HCT116 (cell line): ENCODE measurements around the gene RAP1A. TPM values are rescaled to one million over a fixed set of nuclear protein-coding genes. Genes with fewer than 3 reads are reported as not detected.

ENCODE experiments used
- ATAC-seq: fragments of 200-7000 bp; cut with Tn5 transposase; 2 replicates; pipeline ENCODE4 v1.9.1; 2020; ENCODE audit warnings: mild to moderate bottlenecking, moderate library complexity
- BruUV-seq: library from RNA; stranded (reverse); fragments of 400-500 nt; replicated peaks from 2 replicates; lab custom pipeline; 2021; lab: Mats Ljungman, UMichigan
- CTCF ChIA-PET: fragments of 300-600 bp; sonication (Branson Sonifier 250); formaldehyde crosslinking; loops from one replicate; lab custom pipeline; 2021; ENCODE audit warnings: antibody characterized with exemption; lab: Charles Lee
- POLR2A ChIA-PET: fragments of 300-600, 350-600 bp; sonication (Branson Sonifier 250); formaldehyde crosslinking; loops from one replicate; lab custom pipeline; 2021; ENCODE audit warnings: antibody characterized with exemption; lab: Charles Lee
- RAD21 ChIA-PET, 2 experiments: fragments of 300-600 bp; sonication (Branson Sonifier 250); formaldehyde crosslinking; loops; one replicate each; lab custom pipeline; 2023; ENCODE audit warnings: low total read pairs in 2 of 2; ENCODE audit not compliant: uncharacterized antibody in 2 of 2, unreplicated experiment in 2 of 2, low non-redundant PET in 1 of 2; lab: Charles Lee
- DNase-seq: peaks from one replicate; pipeline ENCODE4 v3.0.0-alpha.2; 2010; ENCODE audit warnings: low read depth, low spot score
- H2AFZ ChIP-seq: fragments of 200-600 bp; shearing (Covaris generic), sonication (generic); 2 replicates; pipeline ENCODE4 v1.6.1; 2017; ENCODE audit warnings: low read depth, mixed run types, mixed read lengths, antibody characterized with exemption, low read length; ENCODE audit not compliant: poor library complexity, severe bottlenecking
- H3K27ac ChIP-seq: 2 replicates; pipeline ENCODE4 v1.5.1; 2012; ENCODE audit warnings: low read depth, low read length
- H3K27me3 ChIP-seq: fragments of 200-600 bp; sonication (generic); 2 replicates; pipeline ENCODE4 v1.6.1; 2016; ENCODE audit warnings: mixed run types, low read length, mixed read lengths; ENCODE audit not compliant: insufficient read depth
- H3K36me3 ChIP-seq, 2 experiments: fragments of 200-500 bp in 1 of 2; fragments of 200-600 bp in 1 of 2; sonication (Bioruptor generic) in 1 of 2; sonication (generic) in 1 of 2; 2 replicates each; pipeline versions ENCODE4 v1.5.1 to v1.6.1; 2014 to 2016; ENCODE audit warnings: low read length in 2 of 2, inconsistent platforms in 1 of 2, mixed read lengths in 1 of 2, mixed run types in 1 of 2; ENCODE audit not compliant: insufficient read depth in 2 of 2, control insufficient read depth in 1 of 2
- H3K4me1 ChIP-seq, 2 experiments: fragments of 200-600 bp in 1 of 2; sonication (generic) in 1 of 2; 2 replicates each; pipeline versions ENCODE4 v1.5.1 to v1.6.1; 2012 to 2017; ENCODE audit warnings: low read length in 2 of 2, inconsistent platforms in 1 of 2, mild to moderate bottlenecking in 1 of 2, mixed read lengths in 1 of 2, mixed run types in 1 of 2, moderate library complexity in 1 of 2; ENCODE audit not compliant: insufficient read depth in 2 of 2, control insufficient read depth in 1 of 2
- H3K4me2 ChIP-seq: fragments of 200-600 bp; sonication (generic); 2 replicates; pipeline ENCODE4 v1.6.1; 2017; ENCODE audit warnings: mixed run types, low read length, mixed read lengths
- H3K4me3 ChIP-seq, 2 experiments: fragments of 200-600 bp in 1 of 2; sonication (generic) in 1 of 2; replicated peaks in 1 of 2; 2 replicates each; pipeline ENCODE4 v1.5.1; 2011 to 2016; ENCODE audit warnings: low read length in 2 of 2, control low read depth in 1 of 2, low read depth in 1 of 2, mild to moderate bottlenecking in 1 of 2, mixed read lengths in 1 of 2, mixed run types in 1 of 2
- H3K79me2 ChIP-seq: fragments of 200-600 bp; sonication (generic); 2 replicates; pipeline ENCODE4 v1.6.1; 2017; ENCODE audit warnings: mild to moderate bottlenecking, mixed run types, low read length, moderate library complexity, mixed read lengths; ENCODE audit not compliant: insufficient read depth
- H3K9ac ChIP-seq: fragments of 200-600 bp; sonication (generic); 2 replicates; pipeline ENCODE4 v1.6.1; 2016; ENCODE audit warnings: low read length, mixed read lengths
- H3K9me2 ChIP-seq: fragments of 200-600 bp; sonication (generic), shearing (Covaris generic); 2 replicates; pipeline ENCODE4 v1.6.1; 2017; ENCODE audit warnings: mixed run types, mild to moderate bottlenecking, moderate library complexity; ENCODE audit not compliant: insufficient read depth
- H3K9me3 ChIP-seq, 2 experiments: fragments of 200-500 bp in 1 of 2; fragments of 200-600 bp in 1 of 2; sonication (Bioruptor generic) in 1 of 2; sonication (generic) in 1 of 2; 2 replicates each; pipeline ENCODE4 v1.6.1; 2014 to 2017; ENCODE audit warnings: low read length in 2 of 2, mixed read lengths in 2 of 2, inconsistent platforms in 1 of 2, low read depth in 1 of 2, mild to moderate bottlenecking in 1 of 2, mixed run types in 1 of 2, moderate library complexity in 1 of 2; ENCODE audit not compliant: control insufficient read depth in 1 of 2, insufficient read depth in 1 of 2
- H4K20me1 ChIP-seq: fragments of 200-600 bp; sonication (generic), shearing (Covaris generic); 2 replicates; pipeline ENCODE4 v1.6.1; 2017; ENCODE audit warnings: mixed run types, mild to moderate bottlenecking, moderate library complexity; ENCODE audit not compliant: insufficient read depth
- ATF3 ChIP-seq: IDR thresholded peaks from 2 replicates; pipeline ENCODE4 v1.6.1; 2012
- CBX3 ChIP-seq: IDR thresholded peaks from 2 replicates; pipeline ENCODE4 v1.6.1; 2012; ENCODE audit warnings: low read depth
- CEBPB ChIP-seq: IDR thresholded peaks from 2 replicates; pipeline ENCODE4 v1.6.1; 2012; ENCODE audit warnings: low read depth
- JUND ChIP-seq: IDR thresholded peaks from 2 replicates; pipeline ENCODE4 v1.6.1; 2012
- POLR2A ChIP-seq: IDR thresholded peaks from 2 replicates; pipeline ENCODE4 v1.7.0; 2011; ENCODE audit warnings: borderline replicate concordance; ENCODE audit not compliant: insufficient read depth, insufficient read length; ENCODE audit errors: extremely low read depth
- RAD21 ChIP-seq: IDR thresholded peaks from 2 replicates; pipeline ENCODE4 v1.6.1; 2012; ENCODE audit warnings: low read depth, mild to moderate bottlenecking
- SIN3A ChIP-seq: IDR thresholded peaks from 2 replicates; pipeline ENCODE4 v1.6.1; 2012; ENCODE audit warnings: low read depth
- SP1 ChIP-seq: IDR thresholded peaks from 2 replicates; pipeline ENCODE4 v1.6.1; 2012; ENCODE audit warnings: low read depth
- SRF ChIP-seq: IDR thresholded peaks from 2 replicates; pipeline ENCODE4 v1.6.1; 2012; ENCODE audit warnings: low read depth
- ZBTB33 ChIP-seq: IDR thresholded peaks from 2 replicates; pipeline ENCODE4 v1.6.1; 2011; ENCODE audit warnings: mild to moderate bottlenecking, low read length, moderate library complexity; ENCODE audit not compliant: insufficient replicate concordance; ENCODE audit errors: extremely low read depth
- ZFX ChIP-seq: fragments of 450-650 bp; IDR thresholded peaks from 2 replicates; pipeline ENCODE4 v1.6.1; 2017
- ZNF274 ChIP-seq: fragments of 200-500 bp; sonication (Bioruptor generic); IDR thresholded peaks from 2 replicates; pipeline ENCODE4 v1.6.1; 2014; ENCODE audit warnings: mild to moderate bottlenecking, low read depth, low read length, inconsistent platforms
- intact Hi-C: fragments of 100-400 bp; cut with micrococcal nuclease; formaldehyde crosslinking; loops from 2 replicates; pipeline ENCODE4 v1.10.0; 2022
- total RNA-seq: library from RNA; stranded (reverse); gene quantifications from one replicate; pipeline ENCODE4 v1.2.1, GENCODE V29; 2021; ENCODE audit not compliant: unreplicated experiment
- TF ChIP-seq, protein P1 (sequence below): IDR thresholded peaks from 2 replicates; pipeline ENCODE4 v1.6.1; 2012; ENCODE audit warnings: low read depth
- TF ChIP-seq, protein P2 (sequence below), 3 experiments: fragments of 200-600 bp in 1 of 3; sonication (generic) in 1 of 3; IDR thresholded peaks in 2 of 3; conservative IDR thresholded peaks in 1 of 3; 2 replicates each; pipeline ENCODE4 v1.5.1; 2012 to 2017; ENCODE audit warnings: low read depth in 2 of 3, low read length in 2 of 3, antibody characterized with exemption in 1 of 3, borderline replicate concordance in 1 of 3, control low read depth in 1 of 3, mild to moderate bottlenecking in 1 of 3, mixed read lengths in 1 of 3, mixed run types in 1 of 3, moderate library complexity in 1 of 3; ENCODE audit not compliant: insufficient read depth in 1 of 3

RAP1A gene
- total RNA-seq, 1 experiment from 2014 or later = 46.2 TPM

- no peak for ATAC-seq
- no TSS peak for BruUV-seq
- peaks cover 9 to 12% of the 10 kb centered on the region in 2 experiments for H3K4me1 ChIP-seq
- no peak overlapping the region for H2AFZ ChIP-seq
- ChIA-PET RAD21 (no interaction called here), CTCF (interaction anchor here (0.8 kb wide), 1 partner anchor 8 kb away, joined by 3 read pairs; no protein-coding TSS in a partner anchor), POLR2A (no interaction called here)
- TF ChIP-seq RAD21 (no peak), JUND (no peak), SIN3A (no peak), SP1 (no peak), CEBPB (no peak), CBX3 (no peak), ZFX (no peak), ATF3 (no peak), POLR2A (no peak), SRF (no peak)
- H3K27me3 ChIP-seq = no peaks in the 10 kb centered on the region
- H3K4me3 ChIP-seq = no peak overlapping the region
- no peak overlapping the region for H3K4me2 ChIP-seq
- H3K9me3 ChIP-seq = no peaks in the 10 kb centered on the region
- H3K9me2 ChIP-seq = no peaks in the 10 kb centered on the region
- intact Hi-C loops = no loop called here
- no peak for DNase-seq
- H3K36me3 ChIP-seq = peaks cover 3 to 16% of the 10 kb centered on the region in 2 experiments; a peak in 3 of 4 replicates
- no peak overlapping the region for H3K9ac ChIP-seq
- H3K79me2 ChIP-seq = no peaks in the 10 kb centered on the region
- no peak overlapping the region for H3K27ac ChIP-seq
- H4K20me1 ChIP-seq = no peaks in the 10 kb centered on the region
These were observed 87.3 kb downstream of the RAP1A start for GRCh38 chr1:111706921-111707320.

- ATAC-seq (no peak), DNase-seq (no peak)
- Histone ChIP-seq H3K4me1 (peaks cover 9 to 12% of the 10 kb centered on the region in 2 experiments), H3K9ac (no peak overlapping the region), H4K20me1 (no peaks in the 10 kb centered on the region), H3K9me3 (no peaks in the 10 kb centered on the region), H3K27me3 (no peaks in the 10 kb centered on the region), H3K36me3 (peaks cover 3 to 16% of the 10 kb centered on the region in 2 experiments; a peak in 3 of 4 replicates), H3K27ac (no peak overlapping the region), H3K4me3 (no peak overlapping the region), H3K4me2 (no peak overlapping the region), H3K79me2 (no peaks in the 10 kb centered on the region), H2AFZ (no peak overlapping the region), H3K9me2 (no peaks in the 10 kb centered on the region)
- ChIA-PET CTCF (no interaction called here), POLR2A (no interaction called here), RAD21 (no interaction called here)
- intact Hi-C loops = no loop called here
- BruUV-seq = no TSS peak
- no peak for TF ChIP-seq CBX3
- TF ChIP-seq, protein P1, sequence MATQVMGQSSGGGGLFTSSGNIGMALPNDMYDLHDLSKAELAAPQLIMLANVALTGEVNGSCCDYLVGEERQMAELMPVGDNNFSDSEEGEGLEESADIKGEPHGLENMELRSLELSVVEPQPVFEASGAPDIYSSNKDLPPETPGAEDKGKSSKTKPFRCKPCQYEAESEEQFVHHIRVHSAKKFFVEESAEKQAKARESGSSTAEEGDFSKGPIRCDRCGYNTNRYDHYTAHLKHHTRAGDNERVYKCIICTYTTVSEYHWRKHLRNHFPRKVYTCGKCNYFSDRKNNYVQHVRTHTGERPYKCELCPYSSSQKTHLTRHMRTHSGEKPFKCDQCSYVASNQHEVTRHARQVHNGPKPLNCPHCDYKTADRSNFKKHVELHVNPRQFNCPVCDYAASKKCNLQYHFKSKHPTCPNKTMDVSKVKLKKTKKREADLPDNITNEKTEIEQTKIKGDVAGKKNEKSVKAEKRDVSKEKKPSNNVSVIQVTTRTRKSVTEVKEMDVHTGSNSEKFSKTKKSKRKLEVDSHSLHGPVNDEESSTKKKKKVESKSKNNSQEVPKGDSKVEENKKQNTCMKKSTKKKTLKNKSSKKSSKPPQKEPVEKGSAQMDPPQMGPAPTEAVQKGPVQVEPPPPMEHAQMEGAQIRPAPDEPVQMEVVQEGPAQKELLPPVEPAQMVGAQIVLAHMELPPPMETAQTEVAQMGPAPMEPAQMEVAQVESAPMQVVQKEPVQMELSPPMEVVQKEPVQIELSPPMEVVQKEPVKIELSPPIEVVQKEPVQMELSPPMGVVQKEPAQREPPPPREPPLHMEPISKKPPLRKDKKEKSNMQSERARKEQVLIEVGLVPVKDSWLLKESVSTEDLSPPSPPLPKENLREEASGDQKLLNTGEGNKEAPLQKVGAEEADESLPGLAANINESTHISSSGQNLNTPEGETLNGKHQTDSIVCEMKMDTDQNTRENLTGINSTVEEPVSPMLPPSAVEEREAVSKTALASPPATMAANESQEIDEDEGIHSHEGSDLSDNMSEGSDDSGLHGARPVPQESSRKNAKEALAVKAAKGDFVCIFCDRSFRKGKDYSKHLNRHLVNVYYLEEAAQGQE = no peak
- TF ChIP-seq SIN3A = no peak
- TF ChIP-seq ZBTB33 = no peak
- no peak for TF ChIP-seq JUND
- no peak for TF ChIP-seq ZNF274
- no peak for TF ChIP-seq RAD21
- TF ChIP-seq, protein P2, sequence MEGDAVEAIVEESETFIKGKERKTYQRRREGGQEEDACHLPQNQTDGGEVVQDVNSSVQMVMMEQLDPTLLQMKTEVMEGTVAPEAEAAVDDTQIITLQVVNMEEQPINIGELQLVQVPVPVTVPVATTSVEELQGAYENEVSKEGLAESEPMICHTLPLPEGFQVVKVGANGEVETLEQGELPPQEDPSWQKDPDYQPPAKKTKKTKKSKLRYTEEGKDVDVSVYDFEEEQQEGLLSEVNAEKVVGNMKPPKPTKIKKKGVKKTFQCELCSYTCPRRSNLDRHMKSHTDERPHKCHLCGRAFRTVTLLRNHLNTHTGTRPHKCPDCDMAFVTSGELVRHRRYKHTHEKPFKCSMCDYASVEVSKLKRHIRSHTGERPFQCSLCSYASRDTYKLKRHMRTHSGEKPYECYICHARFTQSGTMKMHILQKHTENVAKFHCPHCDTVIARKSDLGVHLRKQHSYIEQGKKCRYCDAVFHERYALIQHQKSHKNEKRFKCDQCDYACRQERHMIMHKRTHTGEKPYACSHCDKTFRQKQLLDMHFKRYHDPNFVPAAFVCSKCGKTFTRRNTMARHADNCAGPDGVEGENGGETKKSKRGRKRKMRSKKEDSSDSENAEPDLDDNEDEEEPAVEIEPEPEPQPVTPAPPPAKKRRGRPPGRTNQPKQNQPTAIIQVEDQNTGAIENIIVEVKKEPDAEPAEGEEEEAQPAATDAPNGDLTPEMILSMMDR (IDR thresholded peaks at IDR 0.05 in 2 of 3, conservative IDR thresholded peaks at IDR 0.05 in 1 of 3; ENCODE audit: borderline replicate concordance in 1 of 3, insufficient read depth in 1 of 3, low read depth in 2 of 3, low read length in 2 of 3) = no peak
These were observed 88.3 kb downstream of the RAP1A start for GRCh38 chr1:111707906-111708305.
